Panc1 (cell line): ENCODE results near the gene SHANK1. TPM values are rescaled to one million over a fixed set of nuclear protein-coding genes. Genes with fewer than 3 reads are reported as not detected.

ENCODE experiments used
- ATAC-seq: fragments of 200-7000 bp; cut with Tn5 transposase; 2 replicates; pipeline ENCODE4 v1.9.1; 2020; ENCODE audit warnings: mild to moderate bottlenecking, moderate library complexity
- BruUV-seq: library from RNA; stranded (reverse); fragments of 400-500 nt; replicated peaks from 2 replicates; lab custom pipeline; 2021; lab: Mats Ljungman, UMichigan
- CTCF ChIA-PET: fragments of 300-600 bp; sonication (Branson Sonifier 250); formaldehyde crosslinking; loops from one replicate; lab custom pipeline; 2022; ENCODE audit warnings: antibody characterized with exemption; lab: Charles Lee
- POLR2A ChIA-PET: fragments of 300-600 bp; sonication (Branson Sonifier 250); formaldehyde crosslinking; loops from one replicate; lab custom pipeline; 2022; ENCODE audit warnings: antibody characterized with exemption; lab: Charles Lee
- DNase-seq: peaks from one replicate; pipeline ENCODE4 v3.0.0-alpha.2; 2010; ENCODE audit warnings: low read depth, low spot score
- H3K27ac ChIP-seq: 2 replicates; pipeline ENCODE4 v1.5.1; 2011; ENCODE audit warnings: mild to moderate bottlenecking, low read length, inconsistent platforms
- H3K27me3 ChIP-seq: fragments of 200-500 bp; sonication (Bioruptor generic); 2 replicates; pipeline ENCODE4 v1.6.0; 2014; ENCODE audit warnings: low read length, inconsistent platforms; ENCODE audit not compliant: control insufficient read depth, insufficient read depth
- H3K36me3 ChIP-seq: fragments of 200-500 bp; sonication (Bioruptor generic); 2 replicates; pipeline ENCODE4 v1.5.1; 2014; ENCODE audit warnings: inconsistent platforms, mild to moderate bottlenecking, low read length, moderate library complexity; ENCODE audit not compliant: control insufficient read depth, insufficient read depth
- H3K4me1 ChIP-seq: 2 replicates; pipeline ENCODE4 v1.5.1; 2011; ENCODE audit warnings: inconsistent platforms, mild to moderate bottlenecking, low read length, moderate library complexity; ENCODE audit not compliant: control insufficient read depth, insufficient read depth
- H3K4me3 ChIP-seq, 2 experiments: 2 replicates each; pipeline ENCODE4 v1.5.1; 2011 to 2012; ENCODE audit warnings: low read depth in 2 of 2, low read length in 2 of 2, mild to moderate bottlenecking in 2 of 2, inconsistent platforms in 1 of 2, moderate library complexity in 1 of 2
- H3K9me3 ChIP-seq: fragments of 200-500 bp; sonication (Bioruptor generic); 2 replicates; pipeline ENCODE4 v1.5.1; 2014; ENCODE audit warnings: low read depth, mild to moderate bottlenecking, inconsistent platforms, low read length, moderate library complexity; ENCODE audit not compliant: control insufficient read depth, insufficient read depth
- POLR2AphosphoS5 ChIP-seq: IDR thresholded peaks from 2 replicates; pipeline ENCODE4 v1.6.1; 2012; ENCODE audit warnings: mild to moderate bottlenecking, low read depth, low read length, moderate library complexity
- REST ChIP-seq, 2 experiments: IDR thresholded peaks; 2 replicates each; pipeline ENCODE4 v1.6.1; 2011 to 2012; ENCODE audit warnings: low read depth in 2 of 2, control low read depth in 1 of 2, low read length in 1 of 2, mild to moderate bottlenecking in 1 of 2, moderate library complexity in 1 of 2; ENCODE audit not compliant: insufficient read depth in 1 of 2
- SIN3A ChIP-seq: IDR thresholded peaks from 2 replicates; pipeline ENCODE4 v1.6.1; 2012; ENCODE audit warnings: low read depth, mild to moderate bottlenecking, low read length, moderate library complexity, borderline replicate concordance; ENCODE audit not compliant: insufficient read depth
- TCF7L2 ChIP-seq: IDR thresholded peaks from 2 replicates; pipeline ENCODE4 v1.6.1; 2011; ENCODE audit warnings: mild to moderate bottlenecking, low read depth, low read length, inconsistent platforms
- in situ Hi-C: cut with HindIII; loops from 2 replicates; pipeline ENCODE4 v1.10.0; 2016; ENCODE audit warnings: low sequenced_read_pairs, low pct_unique_long_range_greater_than_20kb
- intact Hi-C: fragments of 100-400 bp; cut with micrococcal nuclease; formaldehyde crosslinking; loops from one replicate; pipeline ENCODE4 v1.10.0; 2022; ENCODE audit not compliant: unreplicated experiment
- total RNA-seq: library from RNA; stranded (reverse); gene quantifications from one replicate; pipeline ENCODE4 v1.2.1, GENCODE V29; 2021; ENCODE audit not compliant: unreplicated experiment
- TF ChIP-seq, protein P1 (sequence below): fragments of 450-650 bp; IDR thresholded peaks from 2 replicates; pipeline ENCODE4 v1.5.1; 2017; ENCODE audit warnings: mild to moderate bottlenecking

The SHANK1 gene
- total RNA-seq, 1 experiment from 2014 or later = not detected

DNA sequence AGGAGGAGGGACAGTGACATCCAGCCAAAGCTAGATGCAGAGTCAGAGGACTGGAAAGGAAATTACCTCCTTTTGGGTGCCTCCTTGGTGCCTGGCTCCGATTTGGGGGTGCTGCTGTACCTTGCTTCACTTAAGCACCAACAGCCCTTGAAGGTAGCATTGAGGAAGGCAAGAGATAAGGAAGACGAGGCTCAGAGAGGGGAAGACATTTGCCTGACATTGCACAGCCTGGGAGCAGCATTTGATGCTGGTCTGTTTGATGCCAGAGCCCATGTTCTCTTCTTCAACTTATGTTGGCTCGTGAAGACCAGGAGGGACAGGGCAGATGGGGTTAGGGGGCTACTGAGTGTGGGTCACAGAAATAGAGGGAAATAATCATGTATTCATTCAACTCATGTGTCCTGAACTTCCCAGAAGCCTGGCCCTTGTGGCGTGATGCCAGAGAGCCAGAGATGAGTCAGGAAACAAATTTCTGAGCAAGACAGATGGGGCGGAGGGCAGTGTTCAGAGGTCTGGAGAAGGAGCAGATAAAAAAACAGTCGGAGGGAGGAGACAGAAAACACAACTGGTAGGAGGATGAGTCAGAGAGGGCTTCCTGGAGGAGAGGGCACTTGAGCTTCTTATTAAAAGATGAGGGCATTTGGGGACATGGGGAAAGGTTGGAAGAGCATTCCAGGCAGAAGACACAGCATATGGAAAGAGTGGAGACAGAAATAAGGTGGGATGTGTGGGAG, 73.4 kb downstream of the SHANK1 start:
- TF ChIP-seq REST (IDR thresholded peaks at IDR 0.05; ENCODE audit: insufficient read depth in 1 of 2, low read depth in 2 of 2, low read length in 1 of 2) (no peak), TCF7L2 (no peak), POLR2AphosphoS5 (no peak), SIN3A (no peak)
- TF ChIP-seq, protein P1, sequence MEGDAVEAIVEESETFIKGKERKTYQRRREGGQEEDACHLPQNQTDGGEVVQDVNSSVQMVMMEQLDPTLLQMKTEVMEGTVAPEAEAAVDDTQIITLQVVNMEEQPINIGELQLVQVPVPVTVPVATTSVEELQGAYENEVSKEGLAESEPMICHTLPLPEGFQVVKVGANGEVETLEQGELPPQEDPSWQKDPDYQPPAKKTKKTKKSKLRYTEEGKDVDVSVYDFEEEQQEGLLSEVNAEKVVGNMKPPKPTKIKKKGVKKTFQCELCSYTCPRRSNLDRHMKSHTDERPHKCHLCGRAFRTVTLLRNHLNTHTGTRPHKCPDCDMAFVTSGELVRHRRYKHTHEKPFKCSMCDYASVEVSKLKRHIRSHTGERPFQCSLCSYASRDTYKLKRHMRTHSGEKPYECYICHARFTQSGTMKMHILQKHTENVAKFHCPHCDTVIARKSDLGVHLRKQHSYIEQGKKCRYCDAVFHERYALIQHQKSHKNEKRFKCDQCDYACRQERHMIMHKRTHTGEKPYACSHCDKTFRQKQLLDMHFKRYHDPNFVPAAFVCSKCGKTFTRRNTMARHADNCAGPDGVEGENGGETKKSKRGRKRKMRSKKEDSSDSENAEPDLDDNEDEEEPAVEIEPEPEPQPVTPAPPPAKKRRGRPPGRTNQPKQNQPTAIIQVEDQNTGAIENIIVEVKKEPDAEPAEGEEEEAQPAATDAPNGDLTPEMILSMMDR = no peak
- Histone ChIP-seq H3K36me3 (no peaks in the 10 kb centered on the region), H3K4me1 (no peaks in the 10 kb centered on the region), H3K9me3 (no peaks in the 10 kb centered on the region), H3K27ac (no peak overlapping the region), H3K4me3 (no peak overlapping the region), H3K27me3 (peaks cover 2% of the 10 kb centered on the region; the same call in 1 of the 2 replicates)
- no peak for DNase-seq
- BruUV-seq = no TSS peak
- ChIA-PET CTCF (no interaction called here), POLR2A (no interaction called here)
- ATAC-seq = no peak
- intact Hi-C loops = no loop called here
- in situ Hi-C loops = no loop called here

DNA sequence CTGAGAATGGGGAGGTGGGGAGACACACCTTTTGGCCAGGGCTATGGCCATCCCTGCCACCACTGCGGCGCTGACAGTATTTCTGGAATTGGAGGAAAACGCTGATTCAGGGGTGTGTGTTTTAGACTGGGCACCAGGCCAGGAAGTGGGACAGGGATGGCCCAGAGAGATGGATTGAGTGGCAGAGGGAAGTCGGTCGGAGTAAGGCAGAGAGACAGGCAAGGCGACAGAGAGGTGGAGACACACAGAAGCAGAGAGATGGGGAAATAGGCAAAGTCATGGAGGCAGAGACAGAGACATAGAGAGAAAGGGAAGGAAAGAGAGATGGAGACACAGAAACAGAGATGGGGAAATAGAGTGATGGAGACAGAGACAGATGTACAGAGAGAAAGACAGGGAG, 74.5 kb downstream of the SHANK1 start:
- DNase-seq (no peak), ATAC-seq (no peak)
- ChIA-PET CTCF (no interaction called here), POLR2A (no interaction called here)
- TF ChIP-seq POLR2AphosphoS5 = no peak
- TF ChIP-seq REST (IDR thresholded peaks at IDR 0.05; ENCODE audit: insufficient read depth in 1 of 2, low read depth in 2 of 2, low read length in 1 of 2) = no peak
- TF ChIP-seq SIN3A = no peak
- TF ChIP-seq, protein P1 = no peak
- TF ChIP-seq TCF7L2 = no peak
- no TSS peak for BruUV-seq
- Histone ChIP-seq H3K36me3 (no peaks in the 10 kb centered on the region), H3K9me3 (no peaks in the 10 kb centered on the region), H3K4me3 (no peak overlapping the region), H3K27me3 (peaks cover 5% of the 10 kb centered on the region), H3K4me1 (no peaks in the 10 kb centered on the region), H3K27ac (no peak overlapping the region)
- intact Hi-C loops (no loop called here), in situ Hi-C loops (no loop called here)
